ENCODE results near the gene SAP30L.

DNA sequence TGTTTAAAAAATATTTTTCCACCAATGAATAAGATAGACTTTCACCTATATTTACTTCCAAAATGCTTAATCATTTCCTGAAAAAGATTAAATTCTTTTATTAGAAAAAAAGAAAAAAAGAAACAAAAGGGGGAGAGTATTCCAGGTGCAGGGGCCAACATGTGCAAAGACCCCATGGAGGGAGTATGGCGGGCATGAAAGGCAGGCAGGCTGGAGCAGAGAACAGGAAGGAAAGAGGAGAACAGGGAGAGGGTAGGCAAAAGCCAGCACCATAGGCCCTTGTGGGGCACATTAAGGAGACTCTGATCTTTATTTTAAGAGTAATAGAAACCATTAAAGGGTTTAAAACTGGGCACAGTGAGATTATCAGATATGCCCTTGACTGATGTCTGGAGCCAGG lies 16.5 kb upstream of the SAP30L start:
- TF ChIP-seq YY1 (IDR thresholded peaks at IDR 0.05; ENCODE audit: insufficient read depth, insufficient read length) (no peak), ZNF274 (IDR thresholded peaks at IDR 0.05; ENCODE audit: low read depth, low read length) (no peak)

Data from NT2/D1 (cell line).